GM18873 (cell line): ENCODE data around the gene FAM184B.

Source experiments
- ATAC-seq: cut with Tn5 transposase; IDR thresholded peaks from one replicate; pipeline ENCODE4 v1.9.1; 2021; ENCODE audit warnings: mild to moderate bottlenecking, moderate library complexity, moderate number of reproducible peaks; ENCODE audit not compliant: unreplicated experiment, low FRiP score

Gene FAM184B

DNA sequence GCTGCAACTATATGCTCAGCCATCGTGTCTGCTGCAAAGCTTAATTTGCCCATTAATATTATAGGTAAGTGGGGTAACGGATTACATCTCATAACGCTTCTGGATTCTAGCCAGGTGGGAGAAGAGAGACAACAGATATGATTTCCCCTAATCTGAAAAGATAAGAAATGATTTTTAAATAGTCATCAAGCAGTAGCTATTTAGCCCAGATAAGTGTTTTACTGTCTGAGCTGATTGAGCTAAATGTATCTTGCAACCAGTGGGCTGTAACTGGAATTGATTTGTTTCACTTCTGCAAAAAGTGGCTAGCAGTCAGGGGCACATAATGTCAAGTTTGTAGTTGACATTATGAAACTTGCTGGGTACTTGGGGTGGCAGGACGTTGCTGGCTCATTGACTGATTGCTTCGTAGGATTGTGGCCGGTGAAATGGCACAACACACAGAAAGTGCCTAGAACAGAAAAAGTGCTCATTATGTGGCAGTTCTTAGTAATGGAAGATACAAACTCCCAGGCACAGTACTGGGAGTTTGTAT, 185.9 kb downstream of the FAM184B start:
- peak; percentile 92 for ATAC-seq

GRCh38 chr4:17589355-17589754, 192.1 kb downstream of the FAM184B start:
- no peak for ATAC-seq

GRCh38 chr4:17587094-17587822, 194.2 kb downstream of the FAM184B start:
- no peak for ATAC-seq

- no peak for ATAC-seq
These were observed 196.8 kb downstream of the FAM184B start for GRCh38 chr4:17584521-17585213.

GRCh38 chr4:17583941-17584340, 197.5 kb downstream of the FAM184B start:
- ATAC-seq = no peak

DNA sequence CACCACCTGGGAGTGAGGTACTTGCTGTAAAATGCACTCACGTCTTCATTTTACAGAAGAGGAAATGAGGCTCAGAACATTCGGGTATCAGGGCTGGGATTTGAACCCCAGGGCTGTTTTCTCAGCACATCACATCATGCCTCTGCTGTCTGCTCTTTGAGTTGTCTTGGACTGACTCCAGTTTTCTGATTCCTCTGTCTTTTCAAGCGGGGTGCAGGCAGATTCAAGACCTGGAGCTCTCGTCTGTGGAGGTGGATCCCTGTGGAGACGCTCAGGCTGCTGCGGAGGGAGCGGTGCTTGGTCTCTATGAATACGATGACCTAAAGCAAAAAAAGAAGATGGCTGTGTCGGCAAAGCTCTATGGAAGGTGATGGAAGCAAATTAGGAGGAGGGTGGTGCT, 198.1 kb downstream of the FAM184B start:
- no peak for ATAC-seq

DNA sequence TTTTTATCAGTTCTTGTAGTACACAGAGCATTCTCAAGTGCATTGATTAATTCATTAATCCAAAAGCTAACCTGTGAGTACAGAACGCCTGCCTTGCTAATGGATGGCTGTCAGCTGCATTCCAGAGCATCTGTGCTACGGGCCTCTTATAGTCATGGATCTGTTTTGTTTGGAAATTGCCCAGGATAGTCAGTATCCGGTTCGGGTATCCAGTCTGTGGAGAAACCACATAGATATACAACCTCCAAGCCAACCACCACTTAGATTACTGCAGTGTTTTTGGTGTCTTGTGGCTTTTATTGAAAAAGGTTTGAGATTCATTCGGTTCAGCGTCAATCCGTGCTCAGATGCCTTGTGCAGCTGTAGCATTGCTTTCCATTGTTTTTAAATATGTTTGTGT, 200.5 kb downstream of the FAM184B start:
- no peak for ATAC-seq
